ENCODE measurements around the gene RIN3.

DNA sequence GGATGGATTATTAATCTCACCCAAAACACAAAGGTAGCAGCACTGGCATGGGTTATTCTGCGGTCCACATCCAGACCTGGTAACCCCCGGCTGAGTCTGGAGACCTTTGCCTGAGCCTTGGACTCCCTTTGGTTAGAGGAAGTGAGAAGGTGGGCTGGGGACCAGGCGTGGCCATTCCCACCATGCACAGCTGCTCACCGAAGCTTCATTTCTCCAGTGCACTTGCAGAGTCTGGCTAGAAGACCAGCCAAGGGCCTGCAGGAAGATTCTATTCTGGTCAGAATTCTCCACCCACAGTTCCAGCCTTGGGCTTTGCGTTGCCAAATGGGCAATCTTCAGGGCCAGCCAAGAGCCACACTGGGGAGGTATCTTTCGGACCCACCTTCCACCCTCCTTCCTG lies 161.8 kb downstream of the RIN3 start:
- TF ChIP-seq, protein P1, sequence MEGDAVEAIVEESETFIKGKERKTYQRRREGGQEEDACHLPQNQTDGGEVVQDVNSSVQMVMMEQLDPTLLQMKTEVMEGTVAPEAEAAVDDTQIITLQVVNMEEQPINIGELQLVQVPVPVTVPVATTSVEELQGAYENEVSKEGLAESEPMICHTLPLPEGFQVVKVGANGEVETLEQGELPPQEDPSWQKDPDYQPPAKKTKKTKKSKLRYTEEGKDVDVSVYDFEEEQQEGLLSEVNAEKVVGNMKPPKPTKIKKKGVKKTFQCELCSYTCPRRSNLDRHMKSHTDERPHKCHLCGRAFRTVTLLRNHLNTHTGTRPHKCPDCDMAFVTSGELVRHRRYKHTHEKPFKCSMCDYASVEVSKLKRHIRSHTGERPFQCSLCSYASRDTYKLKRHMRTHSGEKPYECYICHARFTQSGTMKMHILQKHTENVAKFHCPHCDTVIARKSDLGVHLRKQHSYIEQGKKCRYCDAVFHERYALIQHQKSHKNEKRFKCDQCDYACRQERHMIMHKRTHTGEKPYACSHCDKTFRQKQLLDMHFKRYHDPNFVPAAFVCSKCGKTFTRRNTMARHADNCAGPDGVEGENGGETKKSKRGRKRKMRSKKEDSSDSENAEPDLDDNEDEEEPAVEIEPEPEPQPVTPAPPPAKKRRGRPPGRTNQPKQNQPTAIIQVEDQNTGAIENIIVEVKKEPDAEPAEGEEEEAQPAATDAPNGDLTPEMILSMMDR (conservative IDR thresholded peaks at IDR 0.05; ENCODE audit: low read depth, low read length): no peak
- no peak for TF ChIP-seq EZH2 (IDR thresholded peaks at IDR 0.05; ENCODE audit: borderline replicate concordance, low read depth, low read length, poor library complexity, severe bottlenecking)
